IMR-90 (cell line): ENCODE measurements around the gene IL17B. TPM values are rescaled to one million over a fixed set of nuclear protein-coding genes. Genes with fewer than 3 reads are reported as not detected.
A peak's percentile ranks its signal among the peaks of the same experiment; 100 is the strongest.

Source experiments
- ATAC-seq: fragments of 200-7000 bp; cut with Tn5 transposase; 2 replicates; pipeline ENCODE4 v1.9.1; 2020; ENCODE audit warnings: low read depth, mild to moderate bottlenecking, moderate library complexity
- BruUV-seq: library from RNA; stranded (reverse); fragments of 400-500 nt; replicated peaks from 2 replicates; lab custom pipeline; 2021; lab: Mats Ljungman, UMichigan
- CTCF ChIA-PET: fragments of 300-600 bp; formaldehyde crosslinking; extraction: SDS; loops from one replicate; lab custom pipeline; 2021; ENCODE audit warnings: antibody characterized with exemption; lab: Yijun Ruan, JAX
- POLR2A ChIA-PET: fragments of 300-600 bp; sonication (Branson Sonifier 250); formaldehyde crosslinking; loops from one replicate; lab custom pipeline; 2022; ENCODE audit warnings: antibody characterized with exemption; ENCODE audit not compliant: unreplicated experiment; lab: Charles Lee
- DNase-seq: peaks from one replicate; pipeline ENCODE4 v3.0.0; 2013
- H2AFZ ChIP-seq: replicated peaks from 2 replicates; pipeline ENCODE3; 2013; ENCODE audit warnings: low read length, mild to moderate bottlenecking; ENCODE audit not compliant: poor library complexity
- H2AK5ac ChIP-seq: 2 replicates; pipeline ENCODE4 v1.6.1; 2013; ENCODE audit warnings: low read depth, low read length, inconsistent platforms
- H2AK9ac ChIP-seq: replicated peaks from 2 replicates; pipeline ENCODE3; 2013; ENCODE audit warnings: mild to moderate bottlenecking, low read depth, low read length, moderate library complexity; ENCODE audit not compliant: poor library complexity
- H2BK120ac ChIP-seq: 2 replicates; pipeline ENCODE4 v1.6.1; 2013; ENCODE audit warnings: low read depth, low read length, inconsistent platforms
- H2BK15ac ChIP-seq: 3 replicates; pipeline ENCODE4 v1.6.1; 2013; ENCODE audit warnings: low read depth, low read length, inconsistent platforms
- H2BK20ac ChIP-seq: 2 replicates; pipeline ENCODE4 v1.6.1; 2013; ENCODE audit warnings: low read depth, mild to moderate bottlenecking, inconsistent platforms, low read length, moderate library complexity
- H2BK5ac ChIP-seq: 2 replicates; pipeline ENCODE4 v1.6.1; 2013; ENCODE audit warnings: mild to moderate bottlenecking, low read depth, low read length, inconsistent platforms; ENCODE audit not compliant: poor library complexity, severe bottlenecking
- H3K14ac ChIP-seq: replicated peaks from 2 replicates; pipeline ENCODE4 v1.6.1; 2013; ENCODE audit warnings: low read depth, low read length, inconsistent platforms
- H3K18ac ChIP-seq: 2 replicates; pipeline ENCODE4 v1.6.1; 2013; ENCODE audit warnings: low read depth, low read length, control low read depth
- H3K23ac ChIP-seq: 2 replicates; pipeline ENCODE4 v1.6.1; 2013; ENCODE audit warnings: low read depth, low read length, inconsistent platforms
- H3K27ac ChIP-seq: 2 replicates; pipeline ENCODE4 v1.5.1; 2013; ENCODE audit warnings: mild to moderate bottlenecking, control low read depth, low read length; ENCODE audit not compliant: insufficient read depth
- H3K27me3 ChIP-seq: 2 replicates; pipeline ENCODE4 v1.6.1; 2013; ENCODE audit warnings: low read length; ENCODE audit not compliant: control insufficient read depth, insufficient read depth
- H3K36me3 ChIP-seq: 2 replicates; pipeline ENCODE4 v1.6.1; 2013; ENCODE audit warnings: low read length, mixed read lengths; ENCODE audit not compliant: control insufficient read depth, insufficient read depth
- H3K4ac ChIP-seq: 2 replicates; pipeline ENCODE4 v1.6.1; 2013; ENCODE audit warnings: low read depth, low read length, inconsistent platforms
- H3K4me1 ChIP-seq: 2 replicates; pipeline ENCODE4 v1.6.1; 2013; ENCODE audit warnings: low read length, mixed read lengths; ENCODE audit not compliant: control insufficient read depth, insufficient read depth
- H3K4me2 ChIP-seq: 2 replicates; pipeline ENCODE4 v1.6.1; 2013; ENCODE audit warnings: low read depth, mild to moderate bottlenecking, control low read depth, low read length, moderate library complexity
- H3K4me3 ChIP-seq: 2 replicates; pipeline ENCODE4 v1.5.1; 2013; ENCODE audit warnings: low read depth, mild to moderate bottlenecking, control low read depth, low read length, moderate library complexity; ENCODE audit not compliant: insufficient read depth
- H3K56ac ChIP-seq: 2 replicates; pipeline ENCODE4 v1.6.1; 2013; ENCODE audit warnings: low read length, inconsistent platforms; ENCODE audit not compliant: insufficient read depth; ENCODE audit errors: extremely low read depth
- H3K79me1 ChIP-seq, 2 experiments: 2 replicates each; pipeline ENCODE4 v1.6.1; 2013; ENCODE audit warnings: low read length in 2 of 2, inconsistent platforms in 1 of 2, low read depth in 1 of 2
- H3K9ac ChIP-seq: 2 replicates; pipeline ENCODE4 v1.6.1; 2013; ENCODE audit warnings: low read depth, low read length, control low read depth
- H3K9me1 ChIP-seq: 2 replicates; pipeline ENCODE4 v1.6.1; 2013; ENCODE audit warnings: low read length, inconsistent platforms; ENCODE audit not compliant: insufficient read depth
- H3K9me3 ChIP-seq: 2 replicates; pipeline ENCODE4 v1.6.1; 2013; ENCODE audit warnings: low read length; ENCODE audit not compliant: control insufficient read depth, insufficient read depth
- H4K20me1 ChIP-seq: 2 replicates; pipeline ENCODE4 v1.6.1; 2013; ENCODE audit warnings: low read length, inconsistent platforms; ENCODE audit not compliant: insufficient read depth
- H4K5ac ChIP-seq: 2 replicates; pipeline ENCODE4 v1.6.1; 2013; ENCODE audit warnings: mild to moderate bottlenecking, low read depth, low read length, control low read depth
- H4K8ac ChIP-seq, 2 experiments: 2 replicates each; pipeline ENCODE4 v1.6.1; 2013; ENCODE audit warnings: low read depth in 2 of 2, low read length in 2 of 2, control low read depth in 1 of 2, inconsistent platforms in 1 of 2
- H4K91ac ChIP-seq: 2 replicates; pipeline ENCODE4 v1.6.1; 2013; ENCODE audit warnings: low read depth, low read length, inconsistent platforms; ENCODE audit not compliant: insufficient read depth
- BHLHE40 ChIP-seq: fragments of 150-350 bp; IDR thresholded peaks from 2 replicates; pipeline ENCODE4 v1.6.1; 2016; ENCODE audit warnings: mild to moderate bottlenecking, low read depth, low read length
- CEBPB ChIP-seq: IDR thresholded peaks from 2 replicates; pipeline ENCODE4 v1.6.1; 2012; ENCODE audit warnings: low read depth, low read length, improper control_type of control experiment
- CHD1 ChIP-seq: IDR thresholded peaks from 2 replicates; pipeline ENCODE4 v1.6.1; 2012; ENCODE audit warnings: low read depth, low read length, improper control_type of control experiment
- MAFK ChIP-seq: IDR thresholded peaks from 2 replicates; pipeline ENCODE4 v1.6.1; 2012; ENCODE audit warnings: low read depth, low read length, improper control_type of control experiment
- MAZ ChIP-seq: IDR thresholded peaks from 2 replicates; pipeline ENCODE4 v1.6.1; 2012; ENCODE audit warnings: low read depth, mild to moderate bottlenecking, low read length, improper control_type of control experiment, moderate library complexity, borderline replicate concordance
- MXI1 ChIP-seq: IDR thresholded peaks from 2 replicates; pipeline ENCODE4 v1.6.1; 2012; ENCODE audit warnings: low read depth, mild to moderate bottlenecking, low read length, moderate library complexity, borderline replicate concordance
- NFE2L2 ChIP-seq: fragments of 150-350 bp; IDR thresholded peaks from 2 replicates; pipeline ENCODE4 v1.6.1; 2016; ENCODE audit warnings: low read depth, mild to moderate bottlenecking, low read length
- POLR2A ChIP-seq: IDR thresholded peaks from 2 replicates; pipeline ENCODE4 v1.6.1; 2012; ENCODE audit warnings: mild to moderate bottlenecking, low read depth, low read length
- RCOR1 ChIP-seq: IDR thresholded peaks from 2 replicates; pipeline ENCODE4 v1.6.1; 2012; ENCODE audit warnings: mild to moderate bottlenecking, low read length, improper control_type of control experiment; ENCODE audit not compliant: insufficient replicate concordance
- RFX5 ChIP-seq: IDR thresholded peaks from 2 replicates; pipeline ENCODE4 v1.8.0; 2012; ENCODE audit warnings: low read depth, mild to moderate bottlenecking, low read length, moderate library complexity
- SMC3 ChIP-seq: fragments of 150-350 bp; IDR thresholded peaks from 2 replicates; pipeline ENCODE4 v1.6.1; 2016; ENCODE audit warnings: low read depth, mild to moderate bottlenecking, antibody characterized with exemption, low read length, moderate library complexity
- WGBS, 2 experiments: methylation state at CpG; one replicate each; pipeline versions ENCODE4 v1.1.5 to v1.1.7; 2013; ENCODE audit warnings: missing lambda C conversion rate in 2 of 2; ENCODE audit not compliant: insufficient read length in 1 of 2; ENCODE audit errors: extremely low coverage in 2 of 2; 5-methylcytosine and 5-hydroxymethylcytosine counted together
- dilution Hi-C: fragments of 300-500 bp; cut with HindIII; formaldehyde crosslinking; loops from one replicate; pipeline ENCODE4 v1.14.3; 2018; ENCODE audit warnings: low sequenced_read_pairs; ENCODE audit not compliant: unreplicated experiment
- in situ Hi-C: fragments of 300-500 bp; cut with MboI; formaldehyde crosslinking; loops from 3 replicates; pipeline ENCODE4 v1.14.3; 2019; ENCODE audit warnings: low sequenced_read_pairs, inconsistent platforms, mixed read lengths
- intact Hi-C: fragments of 100-400 bp; cut with micrococcal nuclease; formaldehyde crosslinking; loops from 2 replicates; pipeline ENCODE4 v1.10.0; 2022
- polyA plus RNA-seq, 3 experiments: library from polyadenylated mRNA; depleted of rRNA; stranded (reverse); fragments of >200 nt; gene quantifications; 2 replicates each; pipeline ENCODE4 v1.2.3, GENCODE V29; 2012; ENCODE audit warnings: low replicate concordance in 1 of 3
- total RNA-seq: library from RNA; depleted of rRNA; stranded (reverse); fragments of >200 nt; gene quantifications from 2 replicates; pipeline ENCODE4 v1.2.3, GENCODE V29; 2012
- TF ChIP-seq, protein P1 (sequence below): fragments of 150-350 bp; IDR thresholded peaks from 2 replicates; pipeline ENCODE4 v1.6.1; 2017; ENCODE audit warnings: mild to moderate bottlenecking, antibody characterized with exemption, low read length, low read depth
- TF ChIP-seq, protein P2 (sequence below): fragments of 150-350 bp; IDR thresholded peaks from 2 replicates; pipeline ENCODE4 v1.6.1; 2016; ENCODE audit warnings: low read depth, mild to moderate bottlenecking, low read length, moderate library complexity, borderline replicate concordance

Gene IL17B
- total and polyA plus RNA-seq, 2 of the 4 experiments (the other 2 are of a cell fraction), result 0.31 TPM; not detected in 1

DNA sequence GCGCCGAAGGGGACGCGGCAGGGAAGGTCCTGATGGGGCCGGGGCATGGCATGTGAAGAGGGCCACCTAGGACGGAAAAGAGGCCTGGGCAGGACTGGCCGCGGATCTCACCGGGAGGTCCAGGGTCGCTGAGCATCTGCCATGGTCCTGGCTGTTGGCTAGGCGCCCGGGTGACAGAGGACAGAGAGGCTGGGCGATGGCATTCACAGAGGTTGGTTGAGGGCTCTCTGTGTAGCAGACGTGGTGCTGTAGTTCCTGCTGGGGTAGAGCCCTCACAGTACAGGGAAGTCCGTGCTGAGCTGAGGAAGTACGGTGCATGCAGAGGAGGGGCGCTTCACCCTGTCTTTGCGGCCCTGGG is 20.8 kb downstream of the IL17B start (continued):
- TF ChIP-seq BHLHE40 (no peak), NFE2L2 (no peak), MXI1 (no peak)

DNA sequence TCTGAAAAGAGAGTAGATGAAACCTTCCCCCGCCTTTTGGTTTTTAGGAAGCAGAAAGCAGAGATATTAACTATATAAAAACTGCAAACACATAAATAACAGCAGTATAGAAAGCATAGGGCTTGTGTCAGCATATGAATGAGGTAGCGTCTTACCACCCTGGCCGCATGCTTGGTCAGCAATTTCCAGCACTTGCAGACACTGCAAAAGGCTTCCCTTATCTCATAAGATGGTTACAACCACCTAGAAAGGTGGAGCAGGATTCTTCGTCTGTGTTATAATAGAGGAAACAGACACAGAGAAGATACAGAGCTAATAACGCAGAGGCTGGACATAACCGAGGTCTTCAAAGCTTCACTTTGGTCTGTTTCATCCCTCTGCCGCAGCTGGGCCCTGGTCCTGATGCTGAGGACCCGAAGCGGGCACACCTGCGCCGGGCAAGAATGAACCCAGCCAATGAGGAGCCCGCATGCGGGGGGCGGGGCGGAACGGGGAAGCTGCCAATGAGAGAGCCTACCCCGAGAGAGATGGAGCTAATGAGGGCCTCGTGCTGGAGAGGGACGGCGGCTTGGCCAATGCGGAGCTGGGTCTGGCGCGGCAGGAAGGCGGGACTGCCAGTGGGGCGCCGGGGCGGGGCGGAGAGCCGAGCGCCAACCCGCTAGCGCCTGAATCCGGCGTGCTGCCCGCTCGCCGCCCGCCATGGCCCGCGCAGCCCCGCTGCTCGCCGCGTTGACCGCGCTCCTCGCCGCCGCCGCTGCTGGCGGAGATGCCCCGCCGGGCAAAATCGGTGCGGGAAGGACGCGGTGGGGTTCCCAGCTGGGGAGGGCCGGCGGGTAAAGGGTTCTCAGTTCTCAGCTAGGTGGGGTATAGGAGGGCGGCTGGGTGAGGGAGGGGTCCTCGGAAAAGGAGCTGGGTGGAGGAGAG is 21.5 kb downstream of the IL17B start, which contains the start of gene PCYOX1L:
TSS of gene PCYOX1L (plus strand) at position 677 of the 924 bp plus-strand sequence. CDS start at position 700, 23 bp downstream.
- intact Hi-C loops, result no loop called here
- Histone ChIP-seq H4K91ac (peak within 1 kb of the TSS; percentile 24; the same call in 1 of the 2 replicates), H3K4me3 (peak within 1 kb of the TSS; percentile 67), H2AK9ac (peak within 1 kb of the TSS; percentile 65), H4K20me1 (no peaks in the 10 kb centered on the region), H3K79me1 (peaks cover 0 to 14% of the 10 kb centered on the region in 2 experiments; a peak in 1 of 4 replicates), H3K23ac (peak within 1 kb of the TSS; percentile 90), H3K36me3 (peaks cover 7% of the 10 kb centered on the region), H2BK15ac (no peak within 1 kb of the TSS), H3K4me2 (peak within 1 kb of the TSS; percentile 93), H3K27ac (no peak within 1 kb of the TSS; the same call in 1 of the 2 replicates), H3K4ac (peak within 1 kb of the TSS; percentile 22), H2AFZ (peak within 1 kb of the TSS; percentile 98), H3K9me3 (no peaks in the 10 kb centered on the region), H2BK5ac (no peak within 1 kb of the TSS), H3K9ac (peak within 1 kb of the TSS; percentile 47), H3K18ac (no peak within 1 kb of the TSS), H2BK20ac (no peak within 1 kb of the TSS), H4K8ac (peak within 1 kb of the TSS; percentile 15 to 88; a peak in 2 of 4 replicates), H2BK120ac (peak within 1 kb of the TSS; percentile 12; the same call in 1 of the 2 replicates), H3K9me1 (peaks cover 3% of the 10 kb centered on the region), H3K4me1 (no peaks in the 10 kb centered on the region), H4K5ac (0 out of 2 replicates have a peak within 1 kb of the TSS, but pooled peaks have one; percentile 2), H3K56ac (no peak within 1 kb of the TSS), H3K14ac (peak within 1 kb of the TSS; percentile 89), H2AK5ac (peak within 1 kb of the TSS; percentile 6; the same call in 1 of the 2 replicates), H3K27me3 (no peaks in the 10 kb centered on the region)
- BruUV-seq, result no TSS peak
- DNase-seq (peak; percentile 93), ATAC-seq (peak; percentile 100)
- in situ Hi-C loops, result no loop called here
- CTCF ChIA-PET, result interaction anchor here (0.7 to 1.9 kb wide), 4 partner anchors 10 to 94 kb away, joined by 3 to 14 read pairs (median 4); no protein-coding TSS in a partner anchor
- dilution Hi-C loops, result no loop called here
- WGBS, 2 experiments, result 5% methylated on average over 16 of the region's 61 CpGs; no CpG with 5 or more reads in 1 of the 2 experiments
- POLR2A ChIA-PET, result interaction anchor here (1.1 to 1.2 kb wide), 2 partner anchors 11 to 51 kb away, joined by 3 to 6 read pairs; no protein-coding TSS in a partner anchor
- TF ChIP-seq, protein P1, sequence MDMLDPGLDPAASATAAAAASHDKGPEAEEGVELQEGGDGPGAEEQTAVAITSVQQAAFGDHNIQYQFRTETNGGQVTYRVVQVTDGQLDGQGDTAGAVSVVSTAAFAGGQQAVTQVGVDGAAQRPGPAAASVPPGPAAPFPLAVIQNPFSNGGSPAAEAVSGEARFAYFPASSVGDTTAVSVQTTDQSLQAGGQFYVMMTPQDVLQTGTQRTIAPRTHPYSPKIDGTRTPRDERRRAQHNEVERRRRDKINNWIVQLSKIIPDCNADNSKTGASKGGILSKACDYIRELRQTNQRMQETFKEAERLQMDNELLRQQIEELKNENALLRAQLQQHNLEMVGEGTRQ, result peak; percentile 65; the same call in 1 of the 2 replicates
- TF ChIP-seq CHD1, result no peak
- no peak for TF ChIP-seq RFX5
- TF ChIP-seq MAFK, result peak; percentile 84
- TF ChIP-seq RCOR1, result peak; percentile 98
- no peak for TF ChIP-seq CEBPB
- TF ChIP-seq MAZ, result peak; percentile 65; the same call in 1 of the 2 replicates
- peak; percentile 52; the same call in 1 of the 2 replicates for TF ChIP-seq MXI1
- TF ChIP-seq SMC3, result no peak
- TF ChIP-seq, protein P2, sequence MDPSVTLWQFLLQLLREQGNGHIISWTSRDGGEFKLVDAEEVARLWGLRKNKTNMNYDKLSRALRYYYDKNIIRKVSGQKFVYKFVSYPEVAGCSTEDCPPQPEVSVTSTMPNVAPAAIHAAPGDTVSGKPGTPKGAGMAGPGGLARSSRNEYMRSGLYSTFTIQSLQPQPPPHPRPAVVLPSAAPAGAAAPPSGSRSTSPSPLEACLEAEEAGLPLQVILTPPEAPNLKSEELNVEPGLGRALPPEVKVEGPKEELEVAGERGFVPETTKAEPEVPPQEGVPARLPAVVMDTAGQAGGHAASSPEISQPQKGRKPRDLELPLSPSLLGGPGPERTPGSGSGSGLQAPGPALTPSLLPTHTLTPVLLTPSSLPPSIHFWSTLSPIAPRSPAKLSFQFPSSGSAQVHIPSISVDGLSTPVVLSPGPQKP, result no peak
- TF ChIP-seq POLR2A, result no peak
